Neural progenitor cell (in vitro differentiated cells): Measurements from ENCODE around the gene KASH5.

Experiments used
- EZH2phosphoT487 ChIP-seq: fragments of 200-600 bp; sonication (generic); IDR thresholded peaks from 2 replicates; pipeline ENCODE4 v1.6.1; 2017; ENCODE audit warnings: antibody characterized with exemption
- TF ChIP-seq, protein P1 (sequence below): fragments of 200-600 bp; sonication (generic); IDR thresholded peaks from 2 replicates; pipeline ENCODE4 v1.5.1; 2017; ENCODE audit warnings: antibody characterized with exemption, mild to moderate bottlenecking

DNA sequence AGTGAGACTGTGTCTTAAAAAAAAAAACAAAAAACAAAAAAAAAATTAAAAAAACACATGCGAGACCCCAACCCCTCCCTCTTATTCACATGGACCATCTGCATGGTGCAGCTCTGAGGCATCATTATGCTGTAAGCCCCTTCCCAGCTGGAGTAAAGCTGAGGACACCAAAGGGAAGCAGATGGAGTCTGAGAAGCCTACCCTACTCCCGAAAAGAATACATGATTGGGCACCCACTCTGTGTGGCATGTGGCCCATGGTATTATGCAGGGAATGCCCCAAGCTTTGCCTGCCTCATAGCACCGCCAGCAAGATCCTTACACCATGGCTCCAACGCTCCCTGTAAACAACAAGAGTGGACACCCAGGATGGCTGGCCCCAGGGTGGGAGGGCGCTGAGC lies 30.5 kb downstream of the KASH5 start:
- TF ChIP-seq, protein P1, sequence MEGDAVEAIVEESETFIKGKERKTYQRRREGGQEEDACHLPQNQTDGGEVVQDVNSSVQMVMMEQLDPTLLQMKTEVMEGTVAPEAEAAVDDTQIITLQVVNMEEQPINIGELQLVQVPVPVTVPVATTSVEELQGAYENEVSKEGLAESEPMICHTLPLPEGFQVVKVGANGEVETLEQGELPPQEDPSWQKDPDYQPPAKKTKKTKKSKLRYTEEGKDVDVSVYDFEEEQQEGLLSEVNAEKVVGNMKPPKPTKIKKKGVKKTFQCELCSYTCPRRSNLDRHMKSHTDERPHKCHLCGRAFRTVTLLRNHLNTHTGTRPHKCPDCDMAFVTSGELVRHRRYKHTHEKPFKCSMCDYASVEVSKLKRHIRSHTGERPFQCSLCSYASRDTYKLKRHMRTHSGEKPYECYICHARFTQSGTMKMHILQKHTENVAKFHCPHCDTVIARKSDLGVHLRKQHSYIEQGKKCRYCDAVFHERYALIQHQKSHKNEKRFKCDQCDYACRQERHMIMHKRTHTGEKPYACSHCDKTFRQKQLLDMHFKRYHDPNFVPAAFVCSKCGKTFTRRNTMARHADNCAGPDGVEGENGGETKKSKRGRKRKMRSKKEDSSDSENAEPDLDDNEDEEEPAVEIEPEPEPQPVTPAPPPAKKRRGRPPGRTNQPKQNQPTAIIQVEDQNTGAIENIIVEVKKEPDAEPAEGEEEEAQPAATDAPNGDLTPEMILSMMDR: no peak
- no peak for TF ChIP-seq EZH2phosphoT487
